GM12865 (cell line): ENCODE results near the gene BABAM2.

Experiments used
- DNase-seq: peaks from one replicate; pipeline ENCODE4 v3.0.0; 2010; ENCODE audit warnings: low read depth
- H3K4me3 ChIP-seq: 2 replicates; pipeline ENCODE4 v1.5.1; 2011; ENCODE audit warnings: mild to moderate bottlenecking, low read depth, low read length, control low read depth
- TF ChIP-seq, protein P1 (sequence below): IDR thresholded peaks from 2 replicates; pipeline ENCODE4 v1.5.1; 2011; ENCODE audit warnings: low read length, control low read depth, low read depth, inconsistent platforms; ENCODE audit not compliant: insufficient read depth; ENCODE audit errors: missing control alignments

The BABAM2 gene

DNA sequence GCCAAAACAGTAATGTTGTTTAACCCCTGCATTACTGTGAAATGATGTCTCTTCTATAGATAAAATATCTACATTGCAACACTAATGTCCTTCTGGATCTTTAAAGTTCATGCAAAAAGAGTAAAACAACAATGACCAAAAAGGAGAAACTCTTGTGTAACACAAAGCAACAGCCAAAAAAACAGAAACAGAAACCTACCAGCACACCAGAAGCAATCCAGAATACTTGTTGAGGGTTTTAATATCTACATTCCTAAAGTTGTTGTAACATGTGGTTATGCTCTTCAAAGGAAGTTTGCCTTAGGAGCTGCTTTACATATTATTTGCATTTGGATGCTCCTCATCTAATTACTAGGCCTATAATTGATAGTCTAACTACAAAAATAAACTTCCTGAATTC is 157.2 kb downstream of the BABAM2 start:
- TF ChIP-seq, protein P1, sequence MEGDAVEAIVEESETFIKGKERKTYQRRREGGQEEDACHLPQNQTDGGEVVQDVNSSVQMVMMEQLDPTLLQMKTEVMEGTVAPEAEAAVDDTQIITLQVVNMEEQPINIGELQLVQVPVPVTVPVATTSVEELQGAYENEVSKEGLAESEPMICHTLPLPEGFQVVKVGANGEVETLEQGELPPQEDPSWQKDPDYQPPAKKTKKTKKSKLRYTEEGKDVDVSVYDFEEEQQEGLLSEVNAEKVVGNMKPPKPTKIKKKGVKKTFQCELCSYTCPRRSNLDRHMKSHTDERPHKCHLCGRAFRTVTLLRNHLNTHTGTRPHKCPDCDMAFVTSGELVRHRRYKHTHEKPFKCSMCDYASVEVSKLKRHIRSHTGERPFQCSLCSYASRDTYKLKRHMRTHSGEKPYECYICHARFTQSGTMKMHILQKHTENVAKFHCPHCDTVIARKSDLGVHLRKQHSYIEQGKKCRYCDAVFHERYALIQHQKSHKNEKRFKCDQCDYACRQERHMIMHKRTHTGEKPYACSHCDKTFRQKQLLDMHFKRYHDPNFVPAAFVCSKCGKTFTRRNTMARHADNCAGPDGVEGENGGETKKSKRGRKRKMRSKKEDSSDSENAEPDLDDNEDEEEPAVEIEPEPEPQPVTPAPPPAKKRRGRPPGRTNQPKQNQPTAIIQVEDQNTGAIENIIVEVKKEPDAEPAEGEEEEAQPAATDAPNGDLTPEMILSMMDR = no peak
- no peak overlapping the region for H3K4me3 ChIP-seq
- DNase-seq = no peak

DNA sequence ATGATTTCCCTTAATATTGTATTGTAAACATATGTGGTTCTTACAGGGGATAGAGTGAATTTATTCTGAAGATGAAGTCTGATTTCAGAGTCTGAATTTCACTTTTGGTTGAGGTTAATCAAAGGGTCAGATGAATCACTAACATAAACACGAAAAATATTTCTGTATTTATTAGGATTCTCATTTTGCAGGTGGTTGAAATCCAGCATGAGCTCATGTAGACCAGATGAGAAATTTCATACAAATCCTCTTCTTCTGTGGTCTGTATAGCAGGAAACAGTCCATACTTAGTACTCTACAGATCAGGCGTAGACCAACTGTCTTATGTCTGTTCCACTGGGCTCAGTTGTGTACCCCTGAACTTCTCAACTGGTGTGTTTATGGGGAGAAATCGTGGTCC is 157.8 kb downstream of the BABAM2 start:
- no peak overlapping the region for H3K4me3 ChIP-seq
- no peak for DNase-seq
- TF ChIP-seq, protein P1 = no peak

DNA sequence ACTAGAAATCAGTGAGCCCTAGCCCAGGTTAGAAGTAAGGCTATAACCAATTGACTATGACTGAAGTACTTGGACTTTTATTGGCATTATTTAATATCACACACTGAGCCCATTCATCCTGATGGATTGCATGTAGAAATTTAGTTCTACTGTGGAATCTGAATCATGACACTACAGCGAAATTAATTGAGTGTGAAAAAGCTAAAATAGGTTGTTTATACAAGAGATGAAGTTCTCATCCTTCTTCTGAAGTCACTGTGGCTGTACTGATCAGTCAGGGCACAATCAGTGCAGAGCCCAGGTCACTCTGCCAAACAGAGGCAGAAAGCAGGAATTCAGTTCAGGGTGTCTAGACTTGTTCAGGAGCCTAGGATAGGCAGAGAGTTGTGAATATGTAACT is 158.9 kb downstream of the BABAM2 start:
- no peak overlapping the region for H3K4me3 ChIP-seq
- DNase-seq = no peak
- TF ChIP-seq, protein P1 = no peak

DNA sequence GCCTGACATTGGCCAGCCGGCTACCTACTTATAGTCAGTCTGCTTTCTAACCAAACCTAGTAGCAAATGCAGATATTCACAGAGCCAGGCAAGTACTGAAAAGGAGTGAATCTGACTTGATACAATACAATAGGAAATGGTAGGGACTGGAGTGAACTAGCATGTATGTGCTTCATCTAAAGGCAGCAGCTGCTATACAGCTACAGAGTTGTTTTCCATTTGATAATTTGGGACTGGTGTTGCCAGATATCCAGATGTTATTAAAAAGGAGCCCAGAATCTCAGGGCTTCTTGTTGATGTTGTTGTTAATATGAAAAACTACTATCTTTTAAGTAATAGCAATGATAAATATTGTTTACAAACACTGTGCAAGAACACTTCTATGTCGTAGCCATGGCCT is 159.4 kb downstream of the BABAM2 start:
- no peak overlapping the region for H3K4me3 ChIP-seq
- DNase-seq = no peak
- TF ChIP-seq, protein P1 = no peak

DNA sequence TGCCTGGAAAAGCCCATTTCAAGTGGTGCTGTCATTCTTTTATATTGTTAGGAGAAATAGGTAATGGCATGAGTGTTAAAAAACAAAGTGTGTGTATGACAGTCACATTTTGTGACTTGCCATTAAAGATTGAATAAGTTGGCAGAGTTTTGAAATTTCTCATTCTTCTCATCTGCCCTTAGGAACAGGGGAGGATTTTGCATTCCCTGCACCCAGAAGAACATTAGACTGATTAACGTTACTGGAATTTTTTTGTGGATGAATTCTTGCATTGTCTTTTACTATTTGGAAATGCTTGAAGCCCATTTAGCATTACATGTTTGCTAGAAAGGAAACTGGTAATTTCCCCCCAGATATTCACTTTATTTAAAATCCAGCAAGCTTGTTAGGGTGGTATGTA is 162.2 kb downstream of the BABAM2 start:
- no peak for DNase-seq
- TF ChIP-seq, protein P1 = no peak
- H3K4me3 ChIP-seq = no peak overlapping the region

DNA sequence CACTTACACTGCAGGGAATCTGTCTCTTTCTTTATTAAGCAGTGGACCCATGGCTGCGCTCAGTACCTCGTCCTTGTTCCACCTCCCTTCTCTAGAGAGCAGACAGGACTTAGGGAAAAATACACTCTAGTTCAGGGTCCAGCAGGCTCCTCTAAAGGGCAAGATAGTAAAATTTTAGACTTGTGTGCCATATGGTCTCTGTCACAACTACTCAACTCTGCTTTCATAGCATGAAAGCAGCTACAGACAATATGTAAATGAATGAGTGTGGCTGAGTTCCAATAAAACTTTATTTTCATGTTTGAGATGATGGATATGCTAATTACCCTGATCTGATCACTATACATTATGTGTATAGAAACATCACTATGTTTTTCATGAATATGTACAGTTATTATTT is 163.1 kb downstream of the BABAM2 start:
- DNase-seq = no peak
- H3K4me3 ChIP-seq = no peak overlapping the region
- TF ChIP-seq, protein P1 = no peak

DNA sequence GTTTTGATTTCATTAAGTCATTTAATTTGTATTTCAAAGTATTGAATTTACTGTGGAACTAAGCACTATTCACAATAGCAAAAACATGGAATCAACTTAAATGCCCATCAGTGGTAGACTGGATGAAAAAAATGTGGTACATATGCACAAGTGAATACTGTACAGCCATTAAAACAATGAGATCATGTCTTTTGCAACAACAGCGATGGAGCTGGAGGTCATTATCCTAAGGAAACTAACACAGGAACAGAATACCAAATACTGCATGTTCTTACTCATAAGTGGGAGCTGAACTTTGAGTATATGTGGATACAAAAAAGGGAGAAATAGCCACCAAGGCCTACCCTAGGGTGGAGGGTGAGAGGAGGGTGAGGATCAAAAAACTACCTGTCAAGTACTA is 164.4 kb downstream of the BABAM2 start:
- DNase-seq = no peak
- TF ChIP-seq, protein P1 = no peak
- no peak overlapping the region for H3K4me3 ChIP-seq
